ENCODE results near the gene MYCT1. TPM values are rescaled to one million over a fixed set of nuclear protein-coding genes. Genes with fewer than 3 reads are reported as not detected.
"Not testable (repeated sequence)": the region's sequence is repeated elsewhere in the genome, so short reads cannot be mapped to it uniquely, and the experiment has no call there.

MYCT1 gene
- 25.1 TPM for total RNA-seq
- 10.6 TPM for polyA plus RNA-seq

GRCh38 chr6:152697634-152698033 is at the start of gene MYCT1:
Gene MYCT1 (plus strand): TSS chr6:152697897. CDS start chr6:152697903, 6 bp downstream.
- Histone ChIP-seq H3K4me1 (ENCODE audit: insufficient read depth) (no peaks in the 10 kb centered on the region), H3K4me3 (ENCODE audit: low read depth, low read length) (no peak within 1 kb of the TSS), H3K27ac (ENCODE audit: low read depth) (no peak within 1 kb of the TSS), H3K36me3 (ENCODE audit: insufficient read depth) (no peaks in the 10 kb centered on the region)
- no peak for DNase-seq (ENCODE audit: extremely low spot score)
- WGBS = 63% methylated on average over 2 of the region's 2 CpGs

DNA sequence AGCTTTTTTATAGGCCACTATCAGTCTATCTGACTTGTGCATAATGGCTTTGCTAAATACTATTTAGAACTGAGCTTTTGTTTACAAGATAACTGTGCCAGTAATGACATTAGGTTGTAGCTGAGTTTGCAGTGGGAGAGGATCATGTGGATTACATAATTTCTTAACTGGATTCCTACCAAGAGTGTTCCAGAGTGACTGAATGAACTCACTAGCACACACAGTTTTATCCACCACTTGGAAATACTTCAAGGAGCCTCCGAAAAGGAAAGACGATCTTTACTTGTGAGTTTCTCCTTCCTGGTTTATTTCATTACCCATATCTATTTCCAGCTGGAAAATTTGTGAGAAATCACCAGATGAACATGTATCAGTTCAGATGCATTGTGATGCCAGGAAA is 49.6 kb upstream of the MYCT1 start:
- no peaks in the 10 kb centered on the region for H3K36me3 ChIP-seq (ENCODE audit: insufficient read depth)
- no peak overlapping the region for H3K4me3 ChIP-seq (ENCODE audit: low read depth, low read length)
- WGBS = 27% methylated on average over 2 of the region's 2 CpGs
- DNase-seq (ENCODE audit: extremely low spot score) = peak; percentile 43
- H3K27ac ChIP-seq (ENCODE audit: low read depth) = no peak overlapping the region
- H3K4me1 ChIP-seq (ENCODE audit: insufficient read depth) = no peaks in the 10 kb centered on the region

GRCh38 chr6:152651986-152652385 is 45.7 kb upstream of the MYCT1 start:
- 69% methylated on average over 3 of the region's 3 CpGs for WGBS
- no peak overlapping the region for H3K27ac ChIP-seq (ENCODE audit: low read depth)

GRCh38 chr6:152661776-152662175 is 35.9 kb upstream of the MYCT1 start:
- Histone ChIP-seq H3K4me1 (ENCODE audit: insufficient read depth) (no peaks in the 10 kb centered on the region), H3K27ac (ENCODE audit: low read depth) (no peak overlapping the region), H3K36me3 (ENCODE audit: insufficient read depth) (no peaks in the 10 kb centered on the region), H3K4me3 (ENCODE audit: low read depth, low read length) (no peak overlapping the region)
- no peak for DNase-seq (ENCODE audit: extremely low spot score)
- 84% methylated on average over 3 of the region's 3 CpGs for WGBS

More at GRCh38 chr6:152651986-152652385, 45.7 kb upstream of the MYCT1 start:
- Histone ChIP-seq H3K36me3 (ENCODE audit: insufficient read depth) (no peaks in the 10 kb centered on the region), H3K4me3 (ENCODE audit: low read depth, low read length) (no peak overlapping the region), H3K4me1 (ENCODE audit: insufficient read depth) (no peaks in the 10 kb centered on the region)
- no peak for DNase-seq (ENCODE audit: extremely low spot score)

- H3K36me3 ChIP-seq (ENCODE audit: insufficient read depth) = no peaks in the 10 kb centered on the region
- DNase-seq (ENCODE audit: extremely low spot score) = no peak
- 20% methylated on average over 1 of the region's 1 CpG for WGBS
- no peak overlapping the region for H3K4me3 ChIP-seq (ENCODE audit: low read depth, low read length)
- H3K27ac ChIP-seq (ENCODE audit: low read depth) = no peak overlapping the region
- H3K4me1 ChIP-seq (ENCODE audit: insufficient read depth) = no peaks in the 10 kb centered on the region
Measured at GRCh38 chr6:152669895-152670294, 27.8 kb upstream of the MYCT1 start.

GRCh38 chr6:152671171-152671570 is 26.5 kb upstream of the MYCT1 start:
- WGBS = 47% methylated on average over 4 of the region's 4 CpGs
- no peak overlapping the region for H3K27ac ChIP-seq (ENCODE audit: low read depth)

GRCh38 chr6:152673236-152673635 is 24.5 kb upstream of the MYCT1 start:
- Histone ChIP-seq H3K27ac (ENCODE audit: low read depth) (no peak overlapping the region), H3K4me3 (ENCODE audit: low read depth, low read length) (no peak overlapping the region), H3K4me1 (ENCODE audit: insufficient read depth) (no peaks in the 10 kb centered on the region), H3K36me3 (ENCODE audit: insufficient read depth) (no peaks in the 10 kb centered on the region)
- DNase-seq (ENCODE audit: extremely low spot score) = no peak

More at GRCh38 chr6:152671171-152671570, 26.5 kb upstream of the MYCT1 start:
- H3K4me1 ChIP-seq (ENCODE audit: insufficient read depth) = no peaks in the 10 kb centered on the region
- no peak overlapping the region for H3K4me3 ChIP-seq (ENCODE audit: low read depth, low read length)
- DNase-seq (ENCODE audit: extremely low spot score) = no peak
- H3K36me3 ChIP-seq (ENCODE audit: insufficient read depth) = no peaks in the 10 kb centered on the region

GRCh38 chr6:152680151-152680550 is 17.5 kb upstream of the MYCT1 start:
- 77% methylated on average over 1 of the region's 1 CpG for WGBS
- no peak for DNase-seq (ENCODE audit: extremely low spot score)

GRCh38 chr6:152680879-152681517 is 16.7 kb upstream of the MYCT1 start:
- Histone ChIP-seq H3K4me1 (ENCODE audit: insufficient read depth) (no peaks in the 10 kb centered on the region), H3K27ac (ENCODE audit: low read depth) (no peak overlapping the region), H3K36me3 (ENCODE audit: insufficient read depth) (no peaks in the 10 kb centered on the region), H3K4me3 (ENCODE audit: low read depth, low read length) (no peak overlapping the region)
- WGBS = 35% methylated on average over 3 of the region's 3 CpGs
- no peak for DNase-seq (ENCODE audit: extremely low spot score)

More at GRCh38 chr6:152680151-152680550, 17.5 kb upstream of the MYCT1 start:
- Histone ChIP-seq H3K36me3 (ENCODE audit: insufficient read depth) (no peaks in the 10 kb centered on the region), H3K4me1 (ENCODE audit: insufficient read depth) (no peaks in the 10 kb centered on the region), H3K27ac (ENCODE audit: low read depth) (no peak overlapping the region), H3K4me3 (ENCODE audit: low read depth, low read length) (no peak overlapping the region)

DNA sequence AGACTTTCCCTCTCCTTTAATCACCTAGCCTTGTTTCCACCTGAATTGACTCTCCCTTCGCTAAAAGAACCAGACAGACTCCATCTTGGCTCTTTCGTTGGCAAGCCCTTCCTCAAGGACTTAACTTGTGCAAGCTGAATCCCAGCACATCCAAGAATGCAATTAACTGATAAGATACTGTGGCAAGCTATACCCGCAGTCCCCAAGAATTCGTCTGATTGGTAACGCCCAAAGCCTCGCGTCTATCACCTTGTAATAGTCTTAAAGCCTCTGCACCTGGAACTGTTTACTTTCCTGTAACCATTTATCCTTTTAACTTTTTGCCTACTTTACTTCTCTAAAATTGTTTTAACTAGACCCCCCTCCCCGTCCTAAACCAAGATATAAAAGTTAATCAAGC is 15.6 kb upstream of the MYCT1 start:
- Histone ChIP-seq H3K4me1 (ENCODE audit: insufficient read depth) (no peaks in the 10 kb centered on the region), H3K27ac (ENCODE audit: low read depth) (no peak overlapping the region), H3K4me3 (ENCODE audit: low read depth, low read length) (no peak overlapping the region), H3K36me3 (ENCODE audit: insufficient read depth) (no peaks in the 10 kb centered on the region)
- no peak for DNase-seq (ENCODE audit: extremely low spot score)
- WGBS = 44% methylated on average over 8 of the region's 8 CpGs

- WGBS = 66% methylated on average over 8 of the region's 8 CpGs
- H3K4me3 ChIP-seq (ENCODE audit: low read depth, low read length); H3K27ac ChIP-seq (ENCODE audit: low read depth); H3K36me3 ChIP-seq (ENCODE audit: insufficient read depth); DNase-seq (ENCODE audit: extremely low spot score); H3K4me1 ChIP-seq (ENCODE audit: insufficient read depth): not testable (repeated sequence)
Measured at GRCh38 chr6:152682935-152683334, 14.8 kb upstream of the MYCT1 start.

- WGBS = 92% methylated on average over 12 of the region's 12 CpGs
- H3K27ac ChIP-seq (ENCODE audit: low read depth) = no peak overlapping the region
- DNase-seq (ENCODE audit: extremely low spot score) = no peak
- H3K4me1 ChIP-seq (ENCODE audit: insufficient read depth) = no peaks in the 10 kb centered on the region
- no peaks in the 10 kb centered on the region for H3K36me3 ChIP-seq (ENCODE audit: insufficient read depth)
- no peak overlapping the region for H3K4me3 ChIP-seq (ENCODE audit: low read depth, low read length)
Measured at GRCh38 chr6:152685819-152686218, 11.9 kb upstream of the MYCT1 start.

DNA sequence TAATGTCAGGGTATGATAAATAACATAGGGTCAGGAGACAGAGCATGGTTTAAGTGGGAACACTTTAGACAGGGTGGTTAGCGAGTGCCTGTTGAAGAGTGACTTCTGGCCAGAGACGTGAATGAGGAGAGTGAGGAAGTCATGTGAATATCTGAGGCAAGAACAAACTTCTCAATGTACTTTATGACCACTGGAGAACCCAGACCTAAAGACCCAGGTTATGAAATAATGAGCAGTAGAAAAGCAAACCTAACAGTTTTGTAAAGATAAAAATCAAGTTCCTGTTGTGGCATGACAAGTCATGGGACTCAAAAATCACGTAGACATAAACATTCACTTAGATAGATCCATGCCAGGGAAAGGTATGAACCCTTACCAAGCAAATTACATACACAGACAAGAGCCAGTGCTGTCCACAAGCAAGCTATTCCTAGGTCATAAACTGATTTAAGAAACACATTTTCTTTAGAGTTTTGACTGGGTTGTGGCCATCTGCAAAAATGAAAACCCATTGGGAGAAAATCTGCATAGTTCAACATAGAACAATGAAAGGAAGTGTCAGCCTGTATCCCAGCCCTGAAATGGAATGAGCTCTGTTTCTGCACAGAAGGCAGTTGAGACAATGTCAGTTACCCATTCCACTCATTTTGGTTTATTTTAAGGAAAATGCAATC is 2.2 kb upstream of the MYCT1 start:
- no peak for DNase-seq (ENCODE audit: extremely low spot score)
- WGBS = 63% methylated on average over 3 of the region's 3 CpGs
- H3K27ac ChIP-seq (ENCODE audit: low read depth) = no peak overlapping the region
- no peaks in the 10 kb centered on the region for H3K4me1 ChIP-seq (ENCODE audit: insufficient read depth)
- no peaks in the 10 kb centered on the region for H3K36me3 ChIP-seq (ENCODE audit: insufficient read depth)
- H3K4me3 ChIP-seq (ENCODE audit: low read depth, low read length) = no peak overlapping the region

GRCh38 chr6:152696522-152696921 is 1.2 kb upstream of the MYCT1 start:
- no peak for DNase-seq (ENCODE audit: extremely low spot score)
- 42% methylated on average over 2 of the region's 2 CpGs for WGBS
- Histone ChIP-seq H3K4me3 (ENCODE audit: low read depth, low read length) (no peak overlapping the region), H3K36me3 (ENCODE audit: insufficient read depth) (no peaks in the 10 kb centered on the region), H3K4me1 (ENCODE audit: insufficient read depth) (no peaks in the 10 kb centered on the region), H3K27ac (ENCODE audit: low read depth) (no peak overlapping the region)
